H1 (cell line): ENCODE measurements around the gene RSAD2. TPM values are rescaled to one million over a fixed set of nuclear protein-coding genes. Genes with fewer than 3 reads are reported as not detected.

Experiments
- CHD7 ChIP-seq: fragments of 300-600 bp; sonication (generic); IDR thresholded peaks from 2 replicates; pipeline ENCODE4 v1.7.1; 2012; ENCODE audit warnings: low read length, moderate library complexity, mild to moderate bottlenecking, inconsistent platforms; ENCODE audit not compliant: insufficient replicate concordance
- EZH2 ChIP-seq: fragments of 200-600 bp; sonication (generic); IDR thresholded peaks from 2 replicates; pipeline ENCODE4 v1.7.1; 2012; ENCODE audit warnings: low read depth, mild to moderate bottlenecking, moderate library complexity, low read length, inconsistent platforms; ENCODE audit not compliant: severe bottlenecking
- POLR2A ChIP-seq, 2 experiments: IDR thresholded peaks; 1 replicate in 1 of 2; 2 replicates in 1 of 2; pipeline ENCODE4 v1.6.1; 2011; ENCODE audit warnings: low read depth in 2 of 2, low read length in 2 of 2, mild to moderate bottlenecking in 2 of 2; ENCODE audit errors: control extremely low read depth in 1 of 2
- RBBP5 ChIP-seq: IDR thresholded peaks from 2 replicates; pipeline ENCODE4 v1.7.1; 2012; ENCODE audit warnings: low read depth, mild to moderate bottlenecking, inconsistent platforms, low read length, moderate library complexity, borderline replicate concordance
- SAP30 ChIP-seq: fragments of 300-600 bp; sonication (generic); IDR thresholded peaks from 2 replicates; pipeline ENCODE4 v1.7.1; 2012; ENCODE audit warnings: low read length, moderate library complexity, mild to moderate bottlenecking, inconsistent platforms; ENCODE audit not compliant: insufficient read depth, insufficient replicate concordance
- SIRT6 ChIP-seq: IDR thresholded peaks from one replicate; pipeline ENCODE4 v1.7.1; 2012; ENCODE audit warnings: low read length, inconsistent platforms
- TAF7 ChIP-seq: optimal IDR thresholded peaks from 2 replicates; pipeline ENCODE3; 2011; ENCODE audit warnings: low read depth, mild to moderate bottlenecking, inconsistent platforms, low read length, moderate library complexity, borderline replicate concordance
- polyA plus RNA-seq, 7 experiments: library from polyadenylated mRNA; depleted of rRNA in 3 of 7; stranded (reverse) in 5 of 7; unstranded in 2 of 7; fragments of >200 nt in 5 of 7; fragments of 200-250 nt in 2 of 7; gene quantifications; 1 replicate in 5 of 7; 2 replicates in 1 of 7; 4 replicates in 1 of 7; pipeline versions ENCODE4 v1.2.1 to v1.2.3, GENCODE V29; 2011 to 2013; ENCODE audit warnings: missing spikeins in 2 of 7, mixed read lengths in 2 of 7
- total RNA-seq: library from RNA; stranded (reverse); fragmentation: NEBNext Ultra II Directional; extraction: Animal tissue kit (Norgen Biotek cat#: 25700); gene quantifications from 2 replicates; pipeline ENCODE4 v1.2.1, GENCODE V29; 2021

The RSAD2 gene
- total and polyA plus RNA-seq, 2 of the 8 experiments (the other 6 are each of a cell fraction or from before 2014, with no cell fraction given), result not detected

- no peak for TF ChIP-seq SAP30
- no peak for TF ChIP-seq TAF7
- no peak for TF ChIP-seq POLR2A (IDR thresholded peaks at IDR 0.05; ENCODE audit: control extremely low read depth in 1 of 2, low read depth in 2 of 2, low read length in 2 of 2)
- TF ChIP-seq CHD7, result no peak
- no peak for TF ChIP-seq RBBP5
- no peak for TF ChIP-seq EZH2
- no peak for TF ChIP-seq SIRT6
Observed at GRCh38 chr2:6924101-6924923, 46.7 kb downstream of the RSAD2 start (continued).
